Measurements from ENCODE around the gene APBA3.
"Not testable (repeated sequence)": the region's sequence is repeated elsewhere in the genome, so short reads cannot be mapped to it uniquely, and the experiment has no call there.

APBA3 gene

DNA sequence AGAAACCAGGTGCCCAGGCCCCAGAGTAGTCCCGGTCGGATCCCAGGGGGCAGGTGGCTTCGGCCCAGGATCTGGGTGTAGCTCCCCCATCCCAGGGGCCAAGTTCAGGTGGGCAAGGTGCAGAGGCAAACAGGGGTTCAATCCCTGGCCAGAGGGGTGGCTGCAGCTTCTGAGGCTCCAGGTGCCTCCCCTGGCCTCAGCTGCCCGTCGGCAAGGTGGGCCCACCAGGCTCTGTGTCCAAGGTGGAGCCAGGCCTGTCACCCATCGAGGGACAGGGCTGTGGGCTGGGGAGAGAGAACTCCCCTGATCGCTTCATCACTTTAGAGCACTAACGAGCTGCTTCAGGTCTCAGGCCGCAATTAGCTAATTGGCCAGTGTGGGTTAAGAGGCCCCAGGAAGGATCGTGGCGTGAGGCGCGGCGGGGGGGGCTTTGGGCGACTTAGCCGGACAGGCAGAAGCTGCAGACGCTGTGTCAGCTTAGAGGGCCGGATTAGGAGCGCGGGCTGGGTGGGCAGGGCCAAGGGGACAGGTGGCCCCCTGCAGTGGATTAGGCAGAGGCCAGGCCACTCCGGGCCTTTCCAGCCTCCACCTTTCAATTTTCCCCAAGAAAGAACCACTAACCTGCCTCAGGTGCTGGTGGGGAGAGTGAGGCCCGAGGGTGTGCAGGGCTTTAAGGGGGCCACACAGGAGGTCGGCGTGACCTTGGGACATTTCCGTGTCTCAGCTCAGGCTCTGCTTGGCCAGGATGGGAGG lies 13.3 kb upstream of the APBA3 start:
- H3K4me3 ChIP-seq = no peak overlapping the region
- no peak overlapping the region for H3K27ac ChIP-seq

DNA sequence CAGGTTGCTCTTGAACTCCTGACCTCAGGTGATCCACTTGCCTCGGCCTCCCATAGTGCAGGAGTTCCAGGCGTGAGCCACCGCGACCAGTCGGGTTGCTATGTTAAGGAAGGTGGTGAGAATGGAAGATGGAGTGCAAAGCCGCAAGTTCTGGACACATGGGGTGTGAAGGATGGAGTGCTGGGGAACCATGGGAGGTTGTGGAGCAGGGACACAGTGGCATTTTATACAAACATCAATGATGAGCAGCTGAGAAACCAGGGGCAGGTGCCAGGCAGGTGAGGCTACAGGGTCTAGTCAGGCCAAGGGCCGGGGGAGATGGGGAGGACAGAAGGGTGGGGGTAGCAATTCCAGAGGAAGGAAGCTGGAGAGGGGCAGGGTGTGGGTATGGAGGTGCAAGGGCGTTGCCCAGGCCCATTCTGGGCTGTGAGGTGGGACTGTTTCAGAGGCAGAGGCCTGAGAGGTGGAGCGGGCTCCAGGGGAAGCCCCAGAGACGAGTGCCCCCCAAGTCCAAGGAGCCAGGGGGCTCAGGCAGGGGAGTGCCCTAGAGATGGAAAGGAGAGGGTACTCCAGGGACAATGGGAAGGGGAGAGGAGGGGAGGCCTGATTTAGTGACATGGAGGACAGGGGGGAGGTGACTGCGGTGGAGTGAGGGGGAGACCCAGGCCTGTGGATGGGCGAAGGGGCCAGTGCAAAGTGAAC lies 12.5 kb upstream of the APBA3 start:
- no peak overlapping the region for H3K4me3 ChIP-seq
- no peak overlapping the region for H3K27ac ChIP-seq

DNA sequence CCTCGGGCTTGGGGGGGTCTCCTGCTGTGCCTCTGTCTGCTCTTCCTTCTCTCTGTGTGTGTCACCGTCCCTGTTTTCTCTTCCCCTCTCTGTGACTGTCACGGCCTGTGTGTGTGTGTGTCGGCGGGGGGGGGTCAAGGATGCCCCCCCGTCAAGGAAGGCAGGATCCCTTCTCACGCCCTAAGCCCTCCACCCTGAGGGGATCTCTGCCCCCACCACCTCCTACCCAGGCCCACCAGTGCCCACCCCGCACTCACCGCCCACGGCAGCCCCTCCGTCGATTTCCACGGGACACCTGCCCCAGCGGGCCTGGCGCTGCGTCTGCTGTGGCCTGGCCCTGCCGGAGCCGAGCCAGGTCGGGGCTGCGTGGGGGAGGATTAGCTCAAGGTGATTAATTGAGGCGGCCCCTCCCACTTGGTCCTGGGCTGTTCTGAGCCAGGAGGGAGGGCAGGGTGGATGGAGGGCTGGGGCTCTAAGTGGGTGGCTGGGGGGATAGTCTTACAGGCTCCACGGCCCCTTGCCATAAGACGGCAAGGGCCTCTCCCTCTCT lies 10.5 kb upstream of the APBA3 start, which contains the start of gene RAX2:
Gene RAX2 (minus strand): TSS at position 323 of the 550 bp plus-strand sequence. CDS start 486 bp downstream, outside the sequence.
- H3K27ac ChIP-seq = no peak within 1 kb of the TSS
- H3K4me3 ChIP-seq = no peak within 1 kb of the TSS

DNA sequence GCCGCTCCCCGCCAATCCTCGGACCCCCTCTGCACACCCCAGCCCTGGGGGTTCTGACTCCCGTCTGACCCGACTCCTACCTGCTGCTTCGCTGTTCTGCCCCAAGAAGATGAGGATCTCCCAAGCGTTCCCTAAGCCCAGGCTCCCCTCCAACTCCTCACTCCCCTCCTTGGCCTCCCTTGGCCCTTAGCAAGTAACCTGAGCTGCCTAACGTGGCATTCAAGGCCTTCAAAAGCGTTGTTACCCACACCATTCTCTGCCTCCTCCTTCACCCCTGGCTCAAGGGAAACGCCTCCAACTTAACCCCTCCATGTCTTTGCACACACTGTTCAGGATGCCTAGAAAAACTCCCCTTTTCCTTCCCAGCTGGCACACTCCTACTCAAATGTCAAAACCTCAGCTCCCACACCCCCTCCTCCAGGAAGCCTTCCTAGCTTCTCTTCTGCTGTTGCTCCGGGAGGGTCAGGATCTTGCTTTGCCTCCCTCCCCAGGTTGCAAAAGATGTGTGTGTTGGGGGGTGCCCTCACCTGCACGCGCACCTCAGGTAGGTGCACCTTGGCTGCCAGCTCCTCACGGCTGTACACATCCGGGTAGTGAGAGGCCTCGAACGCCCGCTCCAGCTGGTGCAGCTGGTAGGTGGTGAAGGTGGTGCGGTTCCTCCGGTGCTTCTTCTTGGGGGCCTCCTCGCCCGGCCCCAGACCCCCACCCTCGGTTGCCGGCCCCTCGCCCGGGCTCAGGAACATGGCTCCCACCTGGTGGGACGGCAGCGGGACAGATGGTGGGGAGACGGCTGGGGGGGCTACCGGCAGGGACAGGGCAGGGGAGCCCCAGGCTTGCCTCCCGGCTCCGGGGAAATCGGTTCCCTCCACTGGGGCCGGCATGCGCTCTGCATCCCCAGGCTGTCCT lies 9.8 kb upstream of the APBA3 start:
- no peak overlapping the region for H3K4me3 ChIP-seq

DNA sequence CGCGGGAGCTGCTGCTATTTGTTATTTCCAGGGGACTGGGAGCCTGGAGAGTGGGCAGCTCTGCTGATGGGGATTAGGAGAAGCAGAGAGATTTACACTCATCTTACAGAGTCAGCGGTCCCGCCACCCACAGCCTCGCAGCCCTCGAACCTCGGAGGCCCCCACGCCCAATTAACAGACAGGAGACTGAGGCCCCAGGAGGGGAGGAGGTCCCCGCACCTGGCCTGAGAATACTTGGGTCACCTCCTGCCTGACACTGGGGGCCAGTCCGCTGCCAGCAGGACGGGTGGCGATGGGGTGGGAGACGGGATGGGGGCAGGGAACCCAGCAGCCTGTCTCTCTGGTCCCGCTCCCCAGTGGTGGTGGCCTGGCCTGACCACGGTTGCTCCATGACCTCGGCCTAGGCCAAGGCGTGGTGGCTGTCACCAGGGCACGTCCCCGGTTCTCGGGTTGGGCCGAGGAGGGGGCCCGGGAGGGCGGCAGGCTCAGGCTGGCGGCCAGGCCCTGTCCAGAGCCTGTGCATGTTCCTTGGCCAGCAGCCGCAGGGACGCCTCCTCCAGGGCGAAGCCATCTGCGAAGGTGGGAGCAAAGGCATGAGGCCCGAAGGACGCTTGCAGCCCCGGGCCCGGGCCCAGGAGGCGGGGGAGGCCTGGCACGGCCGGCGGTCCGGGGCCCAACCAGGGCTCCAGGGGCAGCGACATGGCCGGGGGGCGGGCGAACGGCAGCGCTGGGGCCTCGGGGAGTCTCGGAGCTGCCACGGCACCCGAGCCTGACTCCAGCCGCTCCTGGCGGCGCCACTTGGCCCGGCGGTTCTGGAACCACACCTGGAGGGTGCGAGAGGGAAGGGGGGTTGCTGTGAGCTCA lies 8.9 kb upstream of the APBA3 start:
- no peak overlapping the region for H3K4me3 ChIP-seq

More for the DNA sequence above, 9.8 kb upstream of the APBA3 start:
- no peak overlapping the region for H3K27ac ChIP-seq

DNA sequence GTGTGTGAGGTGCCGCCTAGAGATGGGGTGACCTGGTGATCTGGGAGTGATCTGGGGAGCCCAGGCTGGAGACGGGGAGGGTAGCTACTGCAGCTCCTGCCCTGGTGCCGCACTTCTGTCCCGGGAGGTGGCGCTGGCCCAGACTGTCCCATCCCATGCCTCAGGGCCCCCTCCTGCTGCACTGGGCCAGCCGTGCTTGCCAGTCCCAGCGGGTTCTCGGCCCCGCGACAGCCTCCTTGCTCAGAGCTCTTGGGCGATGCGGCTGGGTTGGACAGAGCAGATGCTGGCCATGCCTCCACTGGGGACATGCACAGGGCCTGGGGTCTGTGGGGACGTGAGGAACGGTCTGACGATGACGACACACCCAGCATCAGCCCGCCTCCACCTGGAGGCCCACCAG lies 8.0 kb upstream of the APBA3 start:
- no peak overlapping the region for H3K27ac ChIP-seq
- H3K4me3 ChIP-seq = no peak overlapping the region

More for the DNA sequence above, 8.9 kb upstream of the APBA3 start:
- H3K27ac ChIP-seq = no peak overlapping the region

DNA sequence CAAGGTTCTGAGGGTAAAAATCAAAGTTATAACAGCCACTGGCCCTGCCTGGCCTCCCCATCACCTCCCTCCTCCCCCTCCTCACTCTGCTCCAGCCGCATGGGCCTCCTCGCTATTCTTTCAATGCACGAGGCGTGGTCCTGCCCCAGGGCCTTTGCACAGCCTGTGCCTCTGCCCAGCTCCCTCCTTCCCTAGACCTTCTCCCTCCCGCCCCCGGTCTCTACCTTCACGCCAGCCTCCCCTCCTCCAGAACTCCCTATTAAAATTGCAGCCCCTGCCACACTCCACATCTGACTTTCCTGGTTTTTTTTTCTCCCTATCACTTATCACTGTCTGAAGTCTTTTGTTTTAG lies 7.2 kb upstream of the APBA3 start:
- Histone ChIP-seq H3K4me3 (no peak overlapping the region), H3K27ac (no peak overlapping the region)

DNA sequence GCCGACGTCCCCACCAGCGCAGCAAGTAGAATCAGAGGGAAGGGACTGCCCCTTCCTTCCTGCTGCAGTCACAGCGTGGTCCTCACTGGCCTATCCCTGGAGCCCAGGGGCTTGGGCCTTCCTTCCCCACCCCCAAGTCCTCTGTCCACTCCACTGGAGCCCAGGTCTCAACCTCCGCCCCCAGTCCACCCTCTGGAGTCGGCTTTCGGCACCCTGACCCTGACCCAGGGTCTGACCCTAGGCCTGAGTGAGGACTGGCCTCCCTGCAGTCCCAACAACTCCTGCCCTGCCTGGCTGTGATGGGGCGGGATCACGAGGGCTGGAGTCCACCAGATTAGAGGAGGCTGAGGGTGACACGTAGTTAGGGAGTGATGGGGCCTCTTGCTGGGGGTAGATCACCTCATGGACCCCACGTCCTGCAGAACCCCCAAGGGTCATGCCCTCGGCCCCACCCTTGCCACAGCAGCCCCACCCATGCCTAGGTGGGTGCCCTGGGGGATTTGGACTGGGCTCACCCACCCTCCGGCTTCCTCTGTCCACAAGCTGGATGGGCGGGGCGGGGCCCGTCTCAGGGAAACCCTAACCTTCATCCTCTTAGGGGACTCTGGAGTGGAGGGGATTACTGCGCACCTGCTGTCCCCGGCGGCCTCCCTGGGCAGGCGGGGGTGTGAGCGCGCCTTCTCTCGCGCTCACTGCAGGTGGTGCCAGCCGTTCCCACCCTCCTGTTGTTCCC lies 6.7 kb upstream of the APBA3 start:
- H3K27ac ChIP-seq = no peak overlapping the region

DNA sequence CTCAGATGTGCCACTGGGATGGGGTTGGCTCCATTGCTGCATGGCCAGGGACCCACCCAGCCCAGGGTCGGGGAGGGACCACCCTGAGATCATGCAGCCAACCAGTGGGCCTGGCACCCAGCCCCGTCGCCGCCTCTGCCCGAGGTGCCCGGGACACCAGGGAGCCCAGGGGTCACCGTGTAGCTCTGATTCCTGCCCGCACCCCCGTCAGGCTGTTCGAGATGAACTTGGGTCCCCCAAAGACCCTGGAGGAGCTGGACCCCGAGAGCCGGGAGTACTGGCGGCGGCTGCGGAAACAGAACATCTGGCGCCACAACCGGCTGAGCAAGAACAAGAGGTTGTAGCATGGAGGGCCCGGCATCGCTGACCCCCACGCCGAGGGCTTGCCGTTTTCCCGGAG lies 5.6 kb upstream of the APBA3 start:
- Histone ChIP-seq H3K27ac (no peak overlapping the region), H3K4me3 (no peak overlapping the region)

More for the DNA sequence above, 6.7 kb upstream of the APBA3 start:
- no peak overlapping the region for H3K4me3 ChIP-seq

DNA sequence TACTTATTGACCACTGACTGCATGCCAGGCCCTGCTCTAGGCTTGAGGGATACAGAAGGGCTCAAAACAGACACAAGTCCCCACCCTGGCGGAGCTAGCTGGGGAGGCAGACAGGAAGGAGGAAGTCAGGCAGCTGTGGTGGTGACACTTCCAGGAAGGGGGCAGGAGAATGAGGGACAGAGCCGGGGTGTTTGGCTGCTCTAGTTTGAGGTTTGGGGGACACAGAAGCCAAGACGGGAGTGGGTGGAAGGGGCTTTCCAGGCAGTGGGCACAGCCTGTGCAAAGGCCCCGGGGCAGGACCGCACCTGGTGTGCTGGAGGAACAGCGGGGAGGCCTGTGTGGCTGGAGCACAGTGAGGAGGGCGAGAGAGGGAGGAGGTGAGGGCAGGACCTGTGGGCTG lies 5.0 kb upstream of the APBA3 start:
- Histone ChIP-seq H3K4me3 (no peak overlapping the region), H3K27ac (no peak overlapping the region)

DNA sequence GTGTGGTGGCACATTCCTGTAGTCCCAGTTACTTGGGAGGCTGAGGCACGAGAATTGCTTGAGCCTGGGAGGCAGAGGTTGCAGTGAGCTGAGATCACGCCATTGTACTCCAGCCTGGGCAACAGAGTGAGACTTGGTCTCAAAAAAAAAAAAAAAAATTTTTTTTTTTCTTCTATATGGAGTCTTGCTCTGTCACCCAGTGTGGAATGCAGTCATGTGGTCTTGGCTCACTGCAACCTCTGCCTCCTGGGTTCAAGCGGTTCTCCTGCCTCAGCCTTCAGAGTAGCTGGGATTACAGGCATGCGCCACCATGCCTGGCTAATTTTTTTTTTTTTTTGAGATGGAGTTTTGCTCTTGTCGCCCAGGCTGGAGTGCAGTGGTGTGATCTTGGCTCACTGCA lies 4.3 kb upstream of the APBA3 start:
- H3K4me3 ChIP-seq, H3K27ac ChIP-seq: not testable (repeated sequence)

DNA sequence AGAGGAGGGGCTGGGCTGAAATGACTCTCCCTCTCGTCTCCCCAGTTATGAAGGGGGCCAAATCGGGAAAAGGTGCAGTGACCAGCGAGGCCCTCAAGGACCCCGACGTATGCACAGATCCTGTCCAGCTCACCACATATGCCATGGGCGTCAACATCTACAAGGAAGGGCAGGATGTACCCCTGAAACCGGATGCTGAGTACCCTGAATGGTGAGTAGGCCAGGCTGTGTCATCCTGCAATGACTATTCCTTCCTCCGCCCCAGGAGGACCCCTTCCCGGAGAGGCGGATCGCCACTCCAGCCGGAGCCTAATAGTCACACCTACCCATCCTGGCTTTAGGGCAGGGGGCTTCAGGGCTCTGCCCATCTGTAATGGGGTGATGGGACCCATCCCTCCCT lies 3.6 kb upstream of the APBA3 start:
- Histone ChIP-seq H3K4me3 (no peak overlapping the region), H3K27ac (no peak overlapping the region)

DNA sequence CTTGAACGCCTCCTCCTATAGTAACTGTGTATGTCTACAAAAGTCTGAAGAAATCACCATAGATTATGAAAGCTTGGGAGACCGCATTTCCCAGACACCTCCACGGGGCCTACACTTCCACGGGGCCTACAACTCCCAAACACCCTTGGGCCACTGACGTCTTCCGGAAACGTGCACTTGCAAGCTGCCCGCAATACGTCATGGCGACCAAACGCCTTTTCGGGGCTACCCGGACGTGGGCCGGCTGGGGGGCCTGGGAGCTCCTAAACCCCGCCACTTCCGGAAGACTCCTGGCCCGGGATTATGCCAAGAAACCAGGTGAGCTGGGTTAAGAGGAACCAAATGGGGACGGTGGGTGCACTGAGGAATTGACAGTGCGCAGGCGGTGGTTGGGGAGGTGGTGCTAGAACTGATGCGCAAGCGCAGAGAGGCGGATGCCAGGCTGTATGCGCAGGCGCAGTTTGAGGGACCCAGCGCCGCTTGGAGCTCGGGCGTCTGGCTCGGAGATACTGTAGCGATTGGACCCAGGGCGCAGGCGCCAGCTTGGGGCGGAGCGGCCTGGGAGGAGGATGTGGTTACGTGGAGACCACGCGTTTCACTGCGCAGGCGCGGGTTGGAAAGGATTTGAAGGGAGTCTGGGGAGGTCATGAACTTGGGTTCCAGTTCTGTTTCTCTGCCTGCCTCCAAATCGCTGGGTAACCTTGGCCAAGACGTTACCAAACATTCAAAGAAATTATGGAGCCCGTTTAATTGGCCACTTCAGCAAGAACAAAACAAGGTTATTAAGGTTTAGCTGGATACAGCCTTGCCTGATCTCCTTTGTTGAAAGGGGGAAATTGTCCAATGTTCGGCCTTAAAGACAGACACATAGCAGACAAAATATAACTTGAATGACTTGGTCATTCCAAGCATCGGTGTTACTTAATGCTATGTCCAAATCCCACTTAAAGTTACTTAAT lies 1.3 kb upstream of the APBA3 start, which contains the start of gene MRPL54:
Gene MRPL54 (plus strand): TSS at position 182 of the 959 bp plus-strand sequence. CDS start 19 bp downstream, at position 201.
- peak within 1 kb of the TSS; percentile 63 to 94 (median 83) for H3K4me3 ChIP-seq
- peak within 1 kb of the TSS; percentile 78 to 99 (median 97) for H3K27ac ChIP-seq

DNA sequence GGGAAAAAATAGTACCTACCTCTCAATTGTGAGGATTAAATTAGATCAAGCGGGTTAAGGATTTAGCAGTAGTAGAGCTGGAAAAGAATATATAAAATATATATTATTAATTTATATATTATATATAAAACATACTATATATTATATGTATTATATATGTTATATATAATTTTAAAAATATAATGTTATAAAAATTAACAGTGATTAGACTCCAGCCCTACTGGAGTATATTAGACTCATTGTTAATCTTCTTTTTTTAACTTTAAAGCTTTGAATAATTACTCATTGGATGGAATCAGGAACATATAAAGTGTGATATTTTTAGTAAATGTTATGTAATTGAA lies 610 bp upstream of the APBA3 start:
- Histone ChIP-seq H3K4me3 (peak overlapping the region in 2 of 7 experiments; percentile 41 to 52), H3K27ac (peak overlapping the region in 15 of 21 experiments; percentile 84 to 99 (median 95))

DNA sequence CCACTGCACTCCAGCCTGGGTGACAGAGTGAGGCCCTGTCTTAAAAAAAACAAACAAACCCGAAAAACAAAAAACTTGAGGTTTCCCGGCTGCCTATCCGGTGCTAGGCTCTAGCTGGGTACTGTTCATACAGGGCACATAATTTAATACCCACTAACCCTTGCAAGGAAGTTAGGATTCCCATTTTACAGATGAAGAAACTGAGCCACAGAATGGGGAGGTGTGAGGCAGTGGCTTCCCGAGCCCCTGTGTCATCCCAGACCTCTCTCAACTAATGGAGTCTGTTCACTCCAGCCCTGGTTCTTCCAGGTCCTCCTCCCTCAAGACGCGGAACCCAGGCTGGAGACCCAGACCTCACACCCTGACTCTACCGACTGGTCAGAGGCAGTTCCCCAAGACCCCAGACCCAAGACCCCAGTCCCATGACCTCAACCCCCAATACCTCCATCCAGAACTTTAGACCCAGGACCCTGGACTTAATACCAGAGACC lies 576 bp downstream of the APBA3 start:
- H3K4me3 ChIP-seq = peak overlapping the region; percentile 63 to 94 (median 83)
- H3K27ac ChIP-seq = peak overlapping the region; percentile 78 to 99 (median 93)

DNA sequence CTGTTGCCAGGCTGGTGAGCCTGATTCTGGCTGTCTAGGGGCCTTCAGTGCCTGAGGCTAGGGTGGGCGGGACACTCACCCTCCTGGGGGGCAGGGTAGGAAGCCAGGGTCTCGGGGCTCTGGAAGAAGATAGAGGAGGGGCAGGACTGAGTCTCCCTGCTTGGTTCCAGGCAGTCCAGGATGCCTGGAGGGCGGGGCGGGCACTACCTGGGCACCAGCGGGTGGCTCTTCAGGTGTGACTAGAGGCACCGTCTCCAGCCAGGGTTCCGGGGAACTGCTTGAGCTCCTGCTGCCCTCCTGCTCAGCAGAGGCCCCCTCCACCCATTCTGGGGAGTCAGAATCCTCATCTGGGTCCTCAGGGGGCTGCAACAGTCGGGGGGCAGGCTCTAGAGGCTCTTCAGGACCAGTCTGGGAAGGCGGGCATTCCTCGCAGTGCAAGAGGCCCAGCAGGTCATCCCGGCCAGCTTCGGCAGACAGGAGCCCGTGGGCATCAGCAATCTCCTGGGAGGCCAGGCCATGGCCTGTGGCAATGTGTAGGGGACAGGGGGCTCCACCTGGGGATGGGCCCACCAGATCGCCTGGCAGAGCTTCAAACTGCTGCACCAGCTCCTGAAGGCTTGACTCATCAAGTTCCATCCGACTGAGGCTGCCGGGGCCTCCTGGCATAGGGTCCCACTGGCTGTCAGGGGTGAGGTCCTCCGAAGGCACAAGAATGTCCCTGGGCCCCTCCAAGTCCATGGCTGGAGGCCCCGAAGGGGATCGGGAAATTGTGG lies 1.8 kb downstream of the APBA3 start:
- Histone ChIP-seq H3K4me3 (no peak overlapping the region), H3K27ac (peak overlapping the region in 1 of 21 experiments; percentile 95)
